ENCODE measurements around the gene DIAPH3.

DIAPH3 gene

DNA sequence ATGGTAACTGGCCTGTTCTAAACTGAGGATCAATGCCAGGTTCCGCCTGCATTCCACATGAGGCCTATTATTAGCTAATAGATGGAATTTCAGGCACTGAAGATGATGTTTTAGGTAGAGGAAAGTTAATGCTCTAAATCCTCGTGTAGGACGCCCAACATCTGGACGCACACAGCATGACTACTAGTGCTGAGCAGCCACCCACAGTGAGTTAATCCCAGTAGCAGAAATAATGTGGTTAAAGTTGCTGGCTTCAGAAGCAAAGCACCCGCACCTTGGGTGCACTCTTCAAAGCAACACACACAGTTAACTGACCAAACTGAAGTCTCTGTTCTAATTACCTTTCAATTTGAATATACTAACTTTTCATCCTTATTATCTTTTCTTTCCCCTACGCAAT lies 150.6 kb downstream of the DIAPH3 start:
- no peak overlapping the region for H3K27ac ChIP-seq
- TF ChIP-seq ZFX (IDR thresholded peaks at IDR 0.05), result no peak
- TF ChIP-seq, protein P1, sequence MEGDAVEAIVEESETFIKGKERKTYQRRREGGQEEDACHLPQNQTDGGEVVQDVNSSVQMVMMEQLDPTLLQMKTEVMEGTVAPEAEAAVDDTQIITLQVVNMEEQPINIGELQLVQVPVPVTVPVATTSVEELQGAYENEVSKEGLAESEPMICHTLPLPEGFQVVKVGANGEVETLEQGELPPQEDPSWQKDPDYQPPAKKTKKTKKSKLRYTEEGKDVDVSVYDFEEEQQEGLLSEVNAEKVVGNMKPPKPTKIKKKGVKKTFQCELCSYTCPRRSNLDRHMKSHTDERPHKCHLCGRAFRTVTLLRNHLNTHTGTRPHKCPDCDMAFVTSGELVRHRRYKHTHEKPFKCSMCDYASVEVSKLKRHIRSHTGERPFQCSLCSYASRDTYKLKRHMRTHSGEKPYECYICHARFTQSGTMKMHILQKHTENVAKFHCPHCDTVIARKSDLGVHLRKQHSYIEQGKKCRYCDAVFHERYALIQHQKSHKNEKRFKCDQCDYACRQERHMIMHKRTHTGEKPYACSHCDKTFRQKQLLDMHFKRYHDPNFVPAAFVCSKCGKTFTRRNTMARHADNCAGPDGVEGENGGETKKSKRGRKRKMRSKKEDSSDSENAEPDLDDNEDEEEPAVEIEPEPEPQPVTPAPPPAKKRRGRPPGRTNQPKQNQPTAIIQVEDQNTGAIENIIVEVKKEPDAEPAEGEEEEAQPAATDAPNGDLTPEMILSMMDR (conservative IDR thresholded peaks at IDR 0.05), result no peak

DNA sequence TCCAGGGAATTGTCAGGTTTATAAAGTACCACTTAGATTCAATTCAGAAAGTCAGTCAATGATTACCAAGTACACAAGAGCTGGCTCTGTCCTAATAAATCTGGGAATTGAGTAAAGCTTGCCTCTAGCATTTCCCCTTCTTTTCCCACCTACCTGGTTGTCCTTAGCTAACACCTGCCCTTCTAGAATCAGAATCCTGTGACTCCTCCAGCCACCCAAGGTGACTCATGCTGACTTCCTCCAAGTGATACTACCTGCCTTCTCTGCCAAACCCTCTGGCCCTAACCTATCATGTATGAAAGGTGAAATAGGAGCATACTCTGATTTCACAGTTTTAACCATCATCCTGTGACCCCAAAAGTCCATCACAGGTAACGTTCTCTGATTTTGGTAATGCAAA lies 151.2 kb downstream of the DIAPH3 start:
- no peak for TF ChIP-seq ZFX (IDR thresholded peaks at IDR 0.05)
- TF ChIP-seq, protein P1 (conservative IDR thresholded peaks at IDR 0.05), result no peak
- no peak overlapping the region for H3K27ac ChIP-seq

DNA sequence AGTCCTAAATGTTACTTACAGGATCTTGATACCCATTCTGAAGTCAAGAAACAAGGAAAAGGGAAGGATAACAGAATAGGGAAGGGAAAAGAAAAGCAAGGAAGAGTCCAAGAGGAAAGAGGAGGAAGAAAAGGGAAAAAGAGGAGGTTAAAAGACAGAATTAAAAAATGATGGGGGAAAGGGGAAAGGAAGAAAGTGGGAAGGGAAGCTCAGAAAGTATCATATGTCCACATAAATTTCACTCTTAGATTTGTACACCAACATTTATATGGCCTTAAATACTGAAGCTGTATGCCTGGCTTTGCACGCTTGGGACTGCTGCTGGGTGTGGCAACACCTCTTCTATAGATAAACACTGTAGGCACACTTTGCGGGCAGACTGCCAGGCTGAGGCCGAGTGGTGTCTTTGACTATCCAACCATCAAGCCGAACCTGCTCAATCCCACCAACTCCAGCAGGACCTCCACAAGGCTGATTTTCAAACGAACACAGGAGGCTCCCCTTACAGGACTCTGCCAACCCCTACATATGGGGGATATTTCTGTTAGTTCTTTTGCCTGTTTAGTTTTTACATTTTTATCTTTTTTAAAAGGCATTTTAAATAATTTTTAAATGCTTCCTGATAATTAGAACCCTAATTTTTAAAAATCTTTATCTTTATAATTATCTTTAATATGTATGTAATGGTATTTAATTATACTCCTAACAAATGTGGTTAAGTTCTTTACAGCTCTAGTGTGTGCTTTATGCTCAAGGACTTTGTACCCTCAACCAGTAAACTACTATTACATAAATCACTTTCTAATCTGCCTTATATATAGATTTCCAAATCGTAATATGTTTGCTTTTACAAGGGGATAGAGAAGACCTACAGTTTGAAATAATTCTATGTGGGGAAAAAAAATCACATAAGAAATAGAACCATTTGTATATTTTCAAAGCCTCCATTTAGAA lies 154.2 kb downstream of the DIAPH3 start:
- H3K27ac ChIP-seq, result no peak overlapping the region
- no peak for TF ChIP-seq ZFX (IDR thresholded peaks at IDR 0.05)
- TF ChIP-seq, protein P1 (conservative IDR thresholded peaks at IDR 0.05), result no peak

DNA sequence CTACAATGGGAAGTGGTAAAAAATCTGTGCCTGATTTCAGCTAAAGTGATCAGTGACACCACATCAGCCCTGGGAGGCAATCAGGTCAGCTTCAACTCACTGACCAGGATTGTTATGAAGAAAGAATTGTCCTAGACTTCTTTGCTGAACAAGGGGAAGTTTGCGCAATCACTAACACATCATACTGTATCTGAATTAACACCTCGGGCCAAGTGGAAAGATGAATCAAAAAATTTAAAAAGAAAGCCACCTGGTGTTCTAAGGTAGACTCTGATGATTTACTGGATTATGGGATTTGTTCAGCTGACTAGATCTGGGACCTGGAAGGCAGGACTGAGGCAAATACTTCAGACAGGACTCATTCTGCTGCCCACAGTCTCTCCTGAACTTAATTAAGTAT lies 161.8 kb downstream of the DIAPH3 start:
- TF ChIP-seq ZFX (IDR thresholded peaks at IDR 0.05), result no peak
- TF ChIP-seq, protein P1 (conservative IDR thresholded peaks at IDR 0.05), result no peak
- no peak overlapping the region for H3K27ac ChIP-seq

DNA sequence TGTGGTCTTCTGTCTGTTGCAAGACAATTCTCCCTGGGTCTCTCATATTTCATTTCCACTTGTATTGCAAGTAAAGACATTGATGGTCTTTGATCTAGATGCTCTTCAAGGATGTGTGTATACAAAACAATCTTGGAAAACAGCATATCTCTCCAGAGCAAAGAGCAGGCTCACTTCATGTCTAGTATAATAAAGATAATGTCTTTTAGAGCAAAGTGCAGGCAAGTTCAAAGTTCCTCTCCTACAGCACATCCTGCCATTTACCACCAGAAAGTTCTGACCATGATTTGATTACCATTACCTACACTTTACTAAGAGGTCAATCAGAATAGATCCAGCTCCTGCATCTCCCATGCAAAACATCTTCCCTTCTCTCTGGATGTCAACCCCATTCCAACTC lies 162.8 kb downstream of the DIAPH3 start:
- TF ChIP-seq ZFX (IDR thresholded peaks at IDR 0.05), result no peak
- no peak overlapping the region for H3K27ac ChIP-seq

DNA sequence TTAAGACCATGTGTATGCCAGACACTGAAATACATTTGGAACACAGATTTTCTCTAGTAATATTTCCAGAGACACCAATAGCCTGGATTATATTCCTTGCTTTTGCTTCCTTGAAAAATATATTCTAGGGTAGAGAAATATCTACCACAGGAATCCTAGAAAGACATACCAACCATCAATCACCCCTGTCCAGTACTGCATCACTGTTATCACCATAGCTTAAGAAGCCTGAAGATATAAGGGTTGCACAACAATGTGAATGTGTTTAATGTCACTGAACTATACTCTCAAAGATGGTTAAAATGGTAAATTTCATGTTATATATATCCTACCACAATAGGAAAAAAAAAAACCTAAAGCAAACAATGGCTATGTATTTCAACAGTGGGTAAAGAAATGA lies 163.6 kb downstream of the DIAPH3 start:
- TF ChIP-seq, protein P1 (conservative IDR thresholded peaks at IDR 0.05), result no peak
- no peak for TF ChIP-seq ZFX (IDR thresholded peaks at IDR 0.05)
- no peak overlapping the region for H3K27ac ChIP-seq

DNA sequence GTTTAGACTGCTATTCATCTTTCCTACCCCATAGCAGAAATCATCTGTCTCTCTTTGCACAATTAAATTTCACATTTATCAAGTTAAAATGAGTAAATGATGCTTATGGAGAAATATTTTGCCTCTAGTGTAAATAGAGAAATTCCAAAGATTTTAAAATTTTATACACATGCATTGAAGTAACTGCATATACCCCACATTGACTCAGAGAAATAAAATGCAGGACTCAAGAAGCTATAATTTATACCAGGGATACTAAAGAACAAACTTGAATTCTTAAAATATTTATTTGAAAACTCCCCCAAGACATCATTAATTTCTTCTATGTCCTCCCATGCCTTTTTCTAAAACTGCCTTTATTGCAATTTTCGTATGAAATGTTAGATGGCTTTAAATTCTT lies 165.8 kb downstream of the DIAPH3 start:
- no peak for TF ChIP-seq ZFX (IDR thresholded peaks at IDR 0.05)
- TF ChIP-seq, protein P1 (conservative IDR thresholded peaks at IDR 0.05), result no peak
- H3K27ac ChIP-seq, result no peak overlapping the region

Measured in C4-2B (cell line).